Inflammatory macrophage treated with lipopolysaccharide for 1 hour (primary cell): ENCODE measurements around the gene MEG3.

Experiments
- DNase-seq, 2 donors: peaks; one replicate each; pipeline ENCODE4 v3.0.0-alpha.2; 2020 to 2022

MEG3 gene

DNA sequence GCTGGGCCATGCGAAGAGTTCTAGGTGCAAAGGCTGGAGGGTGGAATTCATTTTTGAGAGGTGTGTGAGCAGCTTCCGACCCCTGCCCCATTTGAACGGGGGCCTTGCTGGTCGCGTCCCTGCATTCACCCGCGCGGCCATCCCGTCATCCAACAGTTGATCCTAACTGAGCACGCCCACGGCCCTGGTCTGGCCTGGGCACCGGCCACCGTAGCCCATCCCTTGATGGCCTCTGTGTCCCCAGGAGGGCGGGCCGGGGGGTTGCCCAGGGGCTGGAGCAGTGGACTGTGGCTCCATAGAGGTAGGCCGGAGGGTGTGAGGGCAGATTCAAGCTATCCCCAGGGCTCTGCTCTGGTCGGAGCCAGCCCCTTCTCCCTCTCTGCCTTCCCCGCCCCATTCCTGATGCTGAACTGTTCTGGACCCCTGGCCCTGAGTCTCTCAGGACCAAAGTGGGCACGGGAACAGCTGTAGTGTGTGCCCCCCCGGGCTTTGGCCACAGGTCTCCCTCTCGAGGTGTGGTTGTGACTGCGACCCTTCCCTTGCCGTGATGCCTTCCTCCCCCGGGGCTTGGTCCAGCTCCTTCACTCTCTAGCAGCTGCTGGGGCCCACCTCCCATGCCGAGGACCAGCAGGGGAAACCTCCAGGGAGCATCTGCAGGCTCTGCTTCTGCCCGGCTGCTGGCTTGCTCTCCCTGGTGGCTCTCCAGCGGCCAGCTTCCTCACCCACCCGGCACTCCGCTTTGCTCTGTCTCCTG is 9.1 kb downstream of the MEG3 start:
- no peak for DNase-seq

DNA sequence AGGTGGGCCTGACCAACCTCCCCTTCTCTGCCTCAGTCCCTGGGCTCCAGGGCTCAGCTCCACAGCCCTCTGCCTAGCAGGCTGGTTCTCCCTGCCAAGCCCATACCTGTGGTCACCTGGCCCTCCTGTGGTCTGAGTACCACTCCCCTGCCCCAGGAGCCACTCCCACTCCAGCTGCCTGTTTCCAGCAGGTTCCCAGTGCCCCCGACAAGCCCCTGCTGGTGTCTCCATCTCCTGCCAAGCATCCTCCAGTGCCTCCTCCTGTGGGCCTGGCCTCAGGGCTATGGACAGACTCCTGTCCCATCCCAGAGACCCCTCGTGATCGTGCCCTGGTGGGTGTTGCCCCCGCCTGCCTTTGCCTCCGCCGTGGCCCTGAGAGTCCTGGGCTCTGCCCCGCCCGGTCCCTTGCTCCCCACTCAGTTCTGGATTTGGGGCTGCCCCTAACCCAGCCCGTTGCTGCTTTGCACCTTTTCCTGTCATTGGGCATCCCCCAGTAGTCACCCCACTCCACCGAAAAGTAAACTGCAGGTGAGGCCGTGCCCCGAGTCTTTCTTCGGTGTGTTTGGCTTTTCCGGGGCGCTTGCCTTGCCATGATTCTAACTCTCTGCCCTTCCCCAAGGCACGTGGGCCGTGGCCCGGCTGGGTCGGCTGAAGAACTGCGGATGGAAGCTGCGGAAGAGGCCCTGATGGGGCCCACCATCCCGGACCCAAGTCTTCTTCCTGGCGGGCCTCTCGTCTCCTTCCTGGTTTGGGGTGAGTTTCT is 9.8 kb downstream of the MEG3 start:
- DNase-seq, result no peak

DNA sequence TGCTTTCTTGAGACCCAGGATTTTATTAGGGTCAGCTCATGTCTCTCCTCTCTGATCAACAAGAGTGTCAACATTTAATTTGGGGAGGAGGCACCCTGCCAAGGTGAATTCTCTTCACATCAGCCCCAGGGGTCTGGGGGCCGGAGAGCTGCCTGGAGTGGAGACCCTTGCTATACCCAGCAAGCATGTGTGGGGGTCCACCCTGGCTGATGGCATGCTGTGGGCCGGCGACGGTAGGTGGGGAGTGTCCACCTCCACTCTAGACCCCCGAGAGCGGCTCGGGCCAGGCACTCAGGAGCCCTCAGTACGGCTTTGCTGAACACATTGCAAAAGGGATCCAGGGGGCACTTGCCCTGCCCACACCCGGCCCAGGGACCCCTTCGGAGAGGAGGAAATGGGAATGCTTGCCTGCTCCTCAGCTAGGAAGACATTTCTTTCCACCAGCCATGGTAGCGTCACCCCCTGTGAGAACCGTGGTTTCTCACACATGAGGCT is 10.4 kb downstream of the MEG3 start:
- no peak for DNase-seq

DNA sequence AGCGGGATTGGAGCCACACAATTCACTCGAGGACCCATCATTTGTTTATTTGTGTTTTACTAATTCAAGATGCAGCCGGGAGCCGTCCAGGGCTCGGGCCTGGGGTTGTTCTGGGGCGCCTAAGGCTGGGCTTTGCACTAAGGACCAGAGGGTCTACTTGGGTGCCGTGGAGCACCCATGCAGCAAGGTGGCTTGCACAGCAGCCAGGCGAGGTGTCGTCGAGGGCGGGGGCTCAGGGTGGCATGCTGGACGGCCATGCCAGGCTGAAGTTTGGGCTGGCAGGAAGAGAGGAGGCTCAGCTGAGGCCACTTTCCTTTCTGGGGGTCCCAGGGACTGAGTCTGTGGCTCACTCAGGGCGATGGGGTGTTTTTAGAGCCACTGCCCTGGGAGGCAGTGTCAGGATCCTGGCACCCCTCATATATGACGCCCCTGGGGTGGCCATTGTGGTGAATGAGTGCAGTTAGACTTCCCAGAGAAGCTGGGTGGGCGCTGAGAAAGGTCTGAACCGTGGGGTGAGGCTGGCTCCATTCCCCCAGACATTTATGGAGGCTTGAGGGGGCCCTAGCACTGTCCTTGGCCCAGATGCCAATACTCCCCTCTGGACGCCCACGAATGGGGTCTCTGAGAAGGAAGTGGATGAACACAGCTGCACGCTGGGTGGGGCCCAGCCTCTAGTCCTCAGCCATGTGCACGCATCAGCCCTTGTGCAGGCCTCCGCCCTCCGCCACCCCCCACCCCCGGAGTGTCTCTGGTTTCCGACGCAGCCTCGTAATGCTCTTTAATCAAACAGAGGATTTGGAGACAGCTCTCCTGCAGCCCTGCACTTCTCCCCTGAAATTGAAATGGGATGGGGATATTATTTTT is 11.3 kb downstream of the MEG3 start:
- DNase-seq, result no peak

DNA sequence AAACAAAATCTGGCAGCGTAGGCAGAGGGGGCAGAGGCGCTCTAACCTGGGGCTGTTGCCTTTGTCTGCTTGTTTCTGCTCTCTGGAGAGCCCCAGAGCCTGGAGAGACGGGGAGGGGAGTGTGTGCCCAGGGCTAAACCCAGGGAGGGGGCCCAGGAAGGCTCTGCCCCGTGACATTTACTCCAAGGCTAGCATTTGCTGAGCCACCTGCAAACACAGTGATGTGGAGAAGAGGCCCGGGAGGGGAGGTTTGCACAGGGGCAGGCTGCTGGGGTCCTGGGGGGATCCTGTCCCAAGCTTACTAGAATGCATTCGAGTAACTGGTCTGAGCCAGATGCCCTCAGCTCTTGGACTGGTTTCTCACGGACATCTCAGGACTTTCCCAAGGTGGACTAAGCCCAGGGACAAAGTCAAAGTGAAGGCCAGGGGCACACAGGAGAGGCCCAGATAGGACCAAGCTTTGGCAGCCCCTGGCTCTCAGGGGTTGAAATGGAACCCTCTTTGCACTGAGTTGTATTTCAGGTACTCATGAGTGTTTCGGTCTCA is 12.0 kb downstream of the MEG3 start:
- DNase-seq, result no peak

DNA sequence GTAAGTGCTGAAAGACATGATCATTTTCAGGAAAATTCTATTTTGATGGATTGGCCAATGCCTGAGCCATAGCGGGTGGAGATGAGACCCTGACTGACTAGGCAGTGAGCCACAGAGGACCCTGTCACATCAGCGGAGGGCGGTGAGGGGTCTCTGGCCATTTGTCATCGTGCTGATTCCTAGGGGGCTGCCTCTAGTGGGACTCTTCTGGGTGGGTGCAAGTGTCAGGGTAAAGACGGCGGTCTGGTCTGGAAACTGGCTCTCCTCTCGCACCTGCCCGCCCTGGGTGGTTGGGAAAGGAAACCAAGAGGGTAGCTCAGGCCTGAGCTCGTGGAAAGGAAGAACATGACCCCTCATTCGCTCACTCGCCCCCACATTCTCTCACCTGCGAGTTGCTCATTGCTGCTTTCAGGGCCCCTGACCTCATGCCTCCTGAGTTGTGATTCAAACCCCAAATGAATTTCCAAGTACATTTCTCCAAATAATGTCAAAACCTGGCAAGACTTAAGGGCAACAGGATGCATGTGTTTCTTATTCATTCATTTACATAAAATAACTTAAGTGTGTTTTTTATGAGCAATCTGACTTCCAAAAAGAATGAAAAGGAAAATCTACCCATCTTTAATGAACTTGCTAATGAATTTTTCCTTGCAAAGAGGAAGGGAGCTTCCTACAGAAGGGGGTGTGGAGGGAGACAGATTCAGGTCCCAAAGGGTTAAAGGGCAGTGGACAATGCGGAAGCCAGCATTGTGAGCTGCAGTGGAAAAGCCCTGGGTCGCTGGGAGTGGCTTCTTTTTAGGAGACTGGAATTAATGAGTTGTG is 12.8 kb downstream of the MEG3 start:
- DNase-seq, result no peak

DNA sequence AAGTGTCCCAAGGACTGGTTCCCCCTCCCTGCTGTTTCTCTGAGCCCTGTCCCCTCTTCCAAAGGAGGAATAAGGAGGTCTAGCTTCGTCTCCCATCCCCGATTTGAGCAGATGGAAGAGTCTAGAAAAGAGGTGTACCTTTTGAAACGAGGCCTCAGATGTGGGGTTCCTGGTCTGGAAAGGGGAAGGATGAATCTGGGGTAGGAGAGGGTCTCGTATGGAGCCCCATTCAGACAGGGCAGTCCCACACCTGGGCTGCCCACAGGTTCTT is 13.3 kb downstream of the MEG3 start:
- DNase-seq, result no peak

DNA sequence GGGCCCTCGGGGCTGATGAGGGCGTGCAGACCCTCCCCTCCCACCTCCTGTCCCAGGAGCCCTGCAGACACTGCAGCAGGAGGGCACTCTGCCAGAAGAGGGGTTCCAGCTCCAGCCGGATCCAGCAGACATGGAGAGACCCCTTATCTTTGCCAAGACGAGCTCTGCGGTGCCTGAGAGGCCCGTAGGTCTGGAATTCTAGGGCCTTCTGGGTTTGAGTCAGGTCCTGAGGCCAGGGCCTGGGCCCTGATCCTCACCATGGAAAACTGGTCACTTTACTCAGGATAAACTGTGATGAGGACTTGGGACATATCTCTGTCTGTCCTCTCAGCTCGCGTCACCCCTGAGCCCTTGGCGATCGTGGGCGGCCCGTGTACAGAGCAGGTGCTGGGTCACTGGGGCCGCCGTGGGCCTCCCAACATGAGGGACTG is 13.8 kb downstream of the MEG3 start:
- DNase-seq, result no peak

DNA sequence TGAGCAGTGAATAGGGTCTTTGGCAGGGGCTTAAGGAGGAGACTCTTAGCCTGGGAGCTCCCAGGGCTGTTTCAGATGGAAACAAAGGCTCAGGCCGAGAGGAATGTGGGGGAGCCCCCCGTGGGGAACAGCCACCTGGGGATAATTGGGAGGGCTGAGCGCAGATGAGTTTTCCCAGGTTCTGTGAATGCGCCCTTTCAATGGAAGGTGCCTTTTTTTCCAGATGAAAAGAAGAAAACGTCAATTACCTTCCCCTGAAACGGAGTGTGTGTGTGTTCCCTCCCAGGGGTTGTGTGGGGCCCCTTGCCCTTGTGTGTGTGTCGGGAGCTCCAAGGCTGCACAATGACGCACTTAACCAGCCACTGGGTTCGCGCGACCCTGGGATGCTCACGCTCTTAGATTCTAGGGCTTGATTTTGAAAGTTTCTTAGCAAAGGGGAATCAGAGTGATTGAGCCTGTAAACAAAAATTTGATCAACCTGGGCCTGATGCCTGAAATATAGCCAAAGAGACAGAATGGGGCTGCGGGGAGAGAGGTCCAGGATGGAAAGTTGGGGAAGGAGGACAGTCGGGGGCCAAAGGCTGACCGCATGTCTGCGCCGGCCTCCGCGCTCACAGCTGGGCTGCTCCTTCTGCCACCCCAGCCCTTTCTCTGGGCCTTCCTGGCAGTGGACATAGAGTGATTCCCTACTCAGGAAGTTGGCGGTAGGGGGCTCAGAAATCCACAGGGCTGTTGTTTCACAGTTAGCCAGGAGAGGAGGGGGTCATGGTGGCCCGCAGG is 14.6 kb downstream of the MEG3 start:
- no peak for DNase-seq

DNA sequence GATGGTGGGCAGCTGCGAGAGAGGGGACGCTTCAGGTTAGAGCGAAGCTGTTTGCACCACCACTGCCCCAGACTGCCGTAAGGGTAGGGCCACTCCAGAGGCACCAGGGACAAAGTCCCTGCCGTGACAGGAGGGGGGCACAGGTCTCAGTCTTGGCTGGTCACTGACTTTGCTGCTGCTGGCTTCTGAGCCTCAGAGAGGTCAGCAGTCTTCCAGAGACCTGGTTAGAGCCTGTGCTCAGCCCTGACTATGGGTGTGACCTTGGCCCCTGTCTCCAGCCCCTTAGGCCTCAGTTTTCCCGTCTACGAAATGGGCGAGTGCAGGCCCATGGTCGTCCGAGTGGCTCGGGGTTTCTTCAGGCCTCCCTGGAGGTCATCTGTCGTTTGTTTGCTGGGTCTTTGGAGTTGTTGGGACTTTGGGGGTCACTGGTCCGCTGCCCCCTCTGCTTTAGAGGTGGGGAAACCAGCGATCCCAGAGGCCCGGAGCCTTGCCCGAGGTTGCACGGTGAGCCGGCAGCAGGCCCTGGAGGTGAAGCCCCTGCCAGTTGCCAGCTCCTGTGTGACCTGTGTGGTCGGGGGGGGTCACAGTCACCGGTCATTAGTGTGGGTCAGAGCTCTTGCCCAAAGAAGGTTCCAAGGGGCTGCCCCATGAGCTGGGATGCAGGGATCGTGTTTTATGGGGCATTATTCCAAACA is 15.3 kb downstream of the MEG3 start:
- DNase-seq, result no peak

DNA sequence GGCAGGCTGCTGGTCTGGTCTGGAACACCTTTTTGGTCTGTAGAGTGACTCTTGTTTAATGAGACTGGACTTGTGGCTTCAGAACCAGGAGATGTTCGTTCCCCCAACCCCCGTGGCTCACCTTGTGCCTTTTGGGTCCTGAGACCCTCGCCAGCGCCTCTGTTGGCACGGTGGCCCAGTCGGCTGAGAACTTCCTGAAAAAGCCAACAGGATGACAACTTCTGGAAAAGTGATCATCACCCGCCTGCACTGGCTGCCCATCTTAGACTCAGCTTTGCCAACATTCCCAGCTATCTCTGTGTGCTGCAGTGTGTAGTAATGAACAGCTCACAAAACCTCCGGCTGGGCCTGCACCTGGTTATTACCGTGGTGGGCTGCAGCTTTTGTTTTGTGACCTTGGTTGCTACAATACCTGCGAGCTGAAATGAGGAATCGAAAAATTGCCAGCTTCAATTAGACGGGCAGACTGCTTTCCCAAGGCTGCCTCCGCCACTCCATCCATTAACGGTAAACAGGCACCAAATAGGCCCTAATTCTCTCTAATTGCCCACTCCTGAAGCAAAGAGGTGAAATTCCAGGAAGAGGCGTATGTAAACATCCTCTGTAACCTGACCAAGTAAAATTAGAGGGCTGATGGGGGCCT is 16.0 kb downstream of the MEG3 start:
- DNase-seq, result no peak

DNA sequence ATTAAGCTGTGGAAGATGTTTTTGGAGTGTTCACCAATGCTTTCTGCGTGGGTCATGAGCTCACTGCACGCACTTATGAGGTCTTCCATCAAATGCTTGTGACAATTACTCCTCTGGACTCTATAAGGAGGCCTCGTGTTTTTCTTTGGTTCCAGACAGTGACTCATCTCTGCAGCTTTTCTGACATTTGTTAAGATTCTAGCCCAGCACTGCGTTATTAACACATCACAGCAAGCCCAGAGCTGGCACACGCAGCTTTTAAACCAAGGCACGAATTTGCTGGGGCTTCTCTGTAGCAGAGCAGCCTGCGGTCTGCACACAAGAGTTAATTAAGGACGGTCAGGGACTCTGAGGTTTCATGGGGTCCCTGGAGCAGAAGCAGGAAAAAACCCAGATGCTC is 16.9 kb downstream of the MEG3 start:
- no peak for DNase-seq

DNA sequence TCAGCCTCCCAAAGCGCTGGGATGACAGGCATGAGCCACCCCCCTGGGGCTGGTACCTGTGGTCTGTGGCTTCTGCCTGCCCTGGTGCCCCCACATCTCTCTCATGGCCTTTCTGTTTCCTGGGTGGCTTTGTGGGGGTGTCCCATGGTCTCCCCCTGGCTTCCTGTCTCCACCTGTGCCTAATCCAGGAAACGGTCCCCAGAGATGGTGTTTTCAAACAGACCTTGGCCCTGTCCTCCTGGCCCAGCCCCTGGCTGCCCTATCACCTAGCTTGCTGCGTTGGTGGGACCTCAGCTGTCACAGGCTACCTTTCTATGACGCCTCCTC is 18.1 kb downstream of the MEG3 start:
- DNase-seq, result no peak

DNA sequence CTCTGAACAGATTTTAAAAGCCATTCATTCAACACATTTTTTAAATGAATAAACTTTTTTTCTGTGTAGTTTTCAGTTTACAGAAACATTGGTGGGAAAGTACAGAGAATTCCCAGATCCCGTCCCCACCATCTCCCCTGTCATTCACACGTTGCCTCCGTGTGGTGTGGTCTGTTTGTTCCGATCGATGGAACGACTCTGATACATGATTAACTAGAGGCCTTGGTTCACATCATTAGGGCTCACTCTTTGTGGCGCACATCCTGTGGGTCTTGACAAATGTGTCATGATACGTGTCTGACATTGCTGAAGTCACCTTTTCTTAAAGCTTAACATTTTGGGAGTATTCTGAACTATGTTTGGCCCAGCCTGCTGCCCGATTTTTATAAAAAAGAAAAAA is 18.5 kb downstream of the MEG3 start:
- no peak for DNase-seq

DNA sequence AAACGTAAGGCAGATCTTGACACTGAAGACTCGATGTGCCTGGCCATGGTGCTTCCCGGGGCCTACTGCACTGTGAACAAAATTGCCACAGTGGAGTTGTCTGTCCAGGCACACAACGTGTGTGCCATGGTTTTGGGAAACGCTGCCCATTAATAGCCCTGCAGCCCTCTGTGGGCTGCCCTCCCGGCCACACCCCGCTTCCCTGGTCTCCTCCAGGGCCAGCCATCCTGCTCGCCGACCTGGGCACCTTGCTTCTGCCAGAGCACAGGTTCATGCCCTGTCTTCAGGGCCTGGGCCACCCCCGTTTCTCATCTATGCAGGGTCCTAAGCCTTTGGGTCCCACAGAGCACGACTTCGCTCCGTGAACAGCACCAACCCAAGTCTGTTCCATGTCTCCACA is 18.9 kb downstream of the MEG3 start:
- no peak for DNase-seq

DNA sequence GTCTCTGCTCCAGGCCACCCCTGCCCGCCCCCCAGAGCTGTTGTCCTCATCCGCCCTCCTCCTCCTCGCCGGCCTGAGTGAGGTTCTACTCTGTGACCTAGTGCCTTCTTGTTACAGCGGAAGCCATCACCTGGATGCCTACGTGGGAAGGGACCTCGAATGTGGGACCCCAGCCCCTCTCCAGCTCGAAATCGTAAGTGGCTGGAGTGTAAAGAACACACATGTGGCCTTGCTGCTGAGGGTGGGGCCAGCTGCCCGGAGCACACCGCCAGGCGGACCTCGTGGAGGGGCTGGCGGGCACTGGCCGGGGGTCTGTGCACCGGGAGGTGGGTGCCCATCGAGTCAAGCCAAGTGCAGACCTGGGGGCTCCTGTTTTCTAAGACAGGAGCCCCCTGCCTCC is 19.4 kb downstream of the MEG3 start:
- no peak for DNase-seq

DNA sequence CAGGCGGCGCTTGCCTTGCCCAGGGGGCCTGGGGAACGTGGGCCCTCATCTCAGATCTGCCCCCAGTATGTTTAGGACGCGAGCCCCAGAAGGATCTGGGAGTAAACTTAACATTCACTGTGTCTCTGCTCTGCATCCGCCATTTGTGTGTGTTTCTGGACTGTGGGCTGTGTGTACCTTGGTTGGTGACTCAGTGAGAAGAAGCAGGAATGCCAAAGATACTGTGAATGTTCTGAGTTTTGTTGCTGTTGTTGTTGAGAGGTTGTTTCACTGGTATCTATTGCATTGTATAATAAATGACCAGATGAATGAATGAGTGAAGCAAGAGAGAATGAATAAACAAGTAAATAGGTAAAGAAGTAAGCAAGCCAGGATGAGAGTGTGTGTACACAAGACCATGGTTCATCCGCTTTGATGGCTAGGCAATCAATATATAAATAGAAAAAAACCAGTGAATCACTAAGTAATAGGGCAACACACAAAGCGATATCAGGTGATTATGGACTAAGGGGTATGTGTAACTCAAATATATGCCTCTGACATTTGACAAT is 20.5 kb downstream of the MEG3 start:
- DNase-seq, result no peak

DNA sequence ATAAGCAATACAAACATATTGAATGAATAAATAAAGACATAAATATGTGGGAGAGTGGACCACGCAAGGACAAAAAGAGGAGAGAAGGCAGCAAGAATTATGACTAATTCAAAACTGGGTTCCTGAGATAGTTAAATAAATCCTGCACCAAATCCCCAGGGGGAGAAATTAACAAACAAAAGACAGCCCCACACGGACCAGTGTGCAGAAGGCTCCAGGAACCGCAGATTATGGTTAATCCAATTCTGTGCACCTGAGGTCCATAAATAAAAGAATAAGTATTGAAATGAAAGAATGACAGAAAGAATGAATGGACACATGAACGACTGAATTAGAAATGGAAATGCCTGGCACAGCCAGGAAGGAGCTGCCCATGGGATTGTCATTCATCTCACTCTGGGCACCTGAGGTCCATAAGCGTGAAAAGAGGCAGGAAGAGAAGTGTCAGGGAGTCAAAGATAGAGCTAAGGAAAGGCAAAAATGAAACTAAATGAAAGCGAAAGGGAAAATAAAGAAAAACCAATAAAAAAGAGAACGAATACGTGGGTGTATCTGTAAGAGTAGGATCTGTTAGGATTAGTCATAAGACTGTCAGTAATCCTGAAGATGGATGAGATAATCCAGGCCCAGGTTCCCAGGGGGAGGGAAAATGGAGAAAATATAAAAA is 23.3 kb downstream of the MEG3 start:
- DNase-seq, result peak; percentile 61 to 69

DNA sequence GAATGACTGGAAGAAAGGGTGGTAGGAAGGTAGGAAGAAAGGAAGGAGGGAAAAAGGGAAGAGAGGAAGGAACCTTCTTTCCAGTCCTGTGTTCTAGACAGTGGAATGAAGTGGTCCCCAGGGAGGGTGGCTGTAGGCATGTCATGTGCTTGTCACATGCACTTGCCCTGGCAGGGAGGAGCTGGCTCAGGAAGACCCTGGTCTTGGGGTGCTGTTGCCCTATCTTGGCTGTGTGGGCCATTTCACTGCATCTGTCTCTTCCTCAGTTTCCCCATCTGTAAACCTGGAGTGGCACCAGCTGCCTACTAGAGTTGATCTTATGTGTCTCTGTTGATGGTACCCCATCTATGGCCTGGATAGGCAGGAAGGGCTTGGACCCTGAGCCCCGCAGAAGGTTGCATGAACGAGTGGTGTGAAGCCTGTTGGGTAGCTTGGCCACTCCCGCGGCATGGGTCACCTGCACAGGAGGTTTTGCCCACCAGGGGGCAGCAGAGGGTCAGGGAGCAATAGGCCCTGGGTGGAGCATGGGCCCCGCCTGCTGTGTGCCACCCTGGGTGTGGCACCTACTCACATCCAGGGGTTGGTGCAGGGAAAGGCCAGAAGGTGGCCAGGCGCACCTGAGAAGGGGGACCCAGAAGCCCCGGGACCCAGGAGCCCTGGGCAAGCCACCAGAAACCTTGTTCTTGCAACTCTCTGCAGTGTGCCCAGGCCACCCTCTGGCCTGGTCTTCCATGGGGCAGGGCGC is 25.1 kb downstream of the MEG3 start:
- DNase-seq, result peak; percentile 36 to 90
